Measurements from ENCODE around the gene DUT.

DUT gene

GRCh38 chr15:48331796-48332641 lies 790 bp downstream of the DUT start:
- peak; percentile 59 for DNase-seq

GRCh38 chr15:48332642-48333034 lies 1.4 kb downstream of the DUT start:
- no peak for DNase-seq

GRCh38 chr15:48333540-48333939 lies 2.3 kb downstream of the DUT start:
- DNase-seq = no peak

- no peak for DNase-seq
These were observed 3.0 kb downstream of the DUT start for GRCh38 chr15:48334260-48334659.

GRCh38 chr15:48336940-48337339 lies 5.7 kb downstream of the DUT start:
- DNase-seq = no peak

- no peak for DNase-seq
These were observed 6.4 kb downstream of the DUT start for GRCh38 chr15:48337607-48338006.

GRCh38 chr15:48340111-48340510 lies 8.9 kb downstream of the DUT start:
- no peak for DNase-seq

- DNase-seq = no peak
These were observed 12.6 kb downstream of the DUT start for GRCh38 chr15:48343865-48344264.

GRCh38 chr15:48345516-48345915 lies 14.3 kb downstream of the DUT start:
- no peak for DNase-seq

- peak; percentile 67 for DNase-seq
These were observed 21.3 kb downstream of the DUT start for GRCh38 chr15:48352474-48353072.

GRCh38 chr15:48354694-48355303 lies 23.6 kb downstream of the DUT start:
- DNase-seq = no peak

- DNase-seq = peak; percentile 67
These were observed 24.1 kb downstream of the DUT start for GRCh38 chr15:48355377-48355776.

GRCh38 chr15:48358229-48359152 lies 27.3 kb downstream of the DUT start:
- DNase-seq = peak; percentile 18

GRCh38 chr15:48360841-48361240 lies 29.6 kb downstream of the DUT start:
- no peak for DNase-seq

- DNase-seq = no peak
These were observed 30.5 kb downstream of the DUT start for GRCh38 chr15:48361685-48362084.

- no peak for DNase-seq
These were observed 32.2 kb downstream of the DUT start for GRCh38 chr15:48363474-48363873.

GRCh38 chr15:48365575-48365974 lies 34.3 kb downstream of the DUT start:
- DNase-seq = no peak

GRCh38 chr15:48366584-48367312 lies 35.5 kb downstream of the DUT start:
- no peak for DNase-seq

GRCh38 chr15:48367483-48367882 lies 36.3 kb downstream of the DUT start:
- no peak for DNase-seq

- DNase-seq = no peak
These were observed 39.2 kb downstream of the DUT start for GRCh38 chr15:48370460-48370859.

GRCh38 chr15:48371550-48371949 lies 40.3 kb downstream of the DUT start:
- no peak for DNase-seq

- no peak for DNase-seq
These were observed 40.7 kb downstream of the DUT start for GRCh38 chr15:48371961-48372360.

All from kidney glomerular epithelial cell (primary cell).